ENCODE data around the gene TXNRD2.
"Not testable (repeated sequence)": the region's sequence is repeated elsewhere in the genome, so short reads cannot be mapped to it uniquely, and the experiment has no call there.

Gene TXNRD2

DNA sequence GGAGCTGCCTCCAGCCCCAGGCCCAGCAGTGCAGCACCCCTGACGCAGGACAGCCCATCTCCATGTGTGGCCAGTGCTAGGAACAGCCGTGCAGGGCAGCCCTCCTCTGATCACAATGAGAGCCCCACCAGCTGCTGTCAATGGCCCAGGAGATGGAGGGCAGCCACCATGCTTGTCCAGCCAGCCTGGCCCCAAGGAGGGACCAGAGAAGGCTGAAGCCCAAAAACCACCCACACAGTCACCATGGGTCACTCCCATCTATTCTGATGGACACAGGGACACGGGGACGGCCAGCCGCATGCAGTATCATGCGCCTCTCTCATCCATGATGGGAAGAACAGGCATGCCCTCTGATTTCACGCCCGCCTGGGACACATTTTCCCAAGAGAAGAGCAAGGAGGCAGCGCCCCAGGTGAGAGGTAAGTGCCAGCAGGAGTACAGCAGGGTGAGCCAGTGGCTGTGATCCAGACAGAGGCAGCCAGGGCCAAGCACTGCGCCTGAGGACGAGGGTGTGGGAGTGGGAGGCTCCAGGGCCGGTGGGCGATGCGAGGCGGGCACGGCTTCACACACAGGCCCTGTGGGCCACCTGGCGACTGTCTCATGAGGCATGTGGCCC lies 53.4 kb downstream of the TXNRD2 start:
- no peak for DNase-seq (ENCODE audit: low read depth)

DNA sequence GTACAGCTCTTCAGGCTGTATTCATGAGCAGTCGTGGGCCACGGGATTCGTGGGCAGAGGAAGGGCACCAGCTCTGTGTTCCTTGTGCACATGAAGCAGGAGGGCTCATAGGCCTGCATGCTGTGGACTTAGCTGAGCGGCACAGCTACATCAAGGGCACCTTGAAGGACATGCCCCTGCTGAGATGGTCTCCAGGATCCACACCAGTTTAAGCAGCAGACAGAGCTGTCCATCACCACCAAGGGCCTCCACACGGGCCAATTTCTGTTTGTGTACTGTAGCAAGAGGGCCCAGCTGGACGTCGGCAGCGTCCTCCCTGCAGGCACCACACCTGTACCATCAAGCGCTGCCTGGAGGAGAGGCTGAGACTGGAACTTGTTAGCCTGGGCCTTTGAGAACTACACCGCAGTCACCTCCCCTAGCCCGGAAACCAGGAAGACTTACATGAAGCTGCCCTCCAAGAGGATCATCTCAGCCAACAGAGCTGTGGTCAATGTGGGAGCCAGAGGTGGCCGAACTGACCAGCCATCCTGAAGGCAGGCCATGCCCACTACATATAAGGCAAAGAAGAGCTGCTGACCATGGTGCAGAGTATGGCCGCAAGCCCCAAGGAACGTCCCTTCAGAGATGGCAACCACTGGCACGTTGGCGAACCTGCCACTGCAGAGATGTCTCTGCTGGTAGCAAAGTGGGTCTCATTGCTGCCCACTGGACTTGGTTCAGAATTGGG lies 54.2 kb downstream of the TXNRD2 start:
- DNase-seq (ENCODE audit: low read depth): no peak

DNA sequence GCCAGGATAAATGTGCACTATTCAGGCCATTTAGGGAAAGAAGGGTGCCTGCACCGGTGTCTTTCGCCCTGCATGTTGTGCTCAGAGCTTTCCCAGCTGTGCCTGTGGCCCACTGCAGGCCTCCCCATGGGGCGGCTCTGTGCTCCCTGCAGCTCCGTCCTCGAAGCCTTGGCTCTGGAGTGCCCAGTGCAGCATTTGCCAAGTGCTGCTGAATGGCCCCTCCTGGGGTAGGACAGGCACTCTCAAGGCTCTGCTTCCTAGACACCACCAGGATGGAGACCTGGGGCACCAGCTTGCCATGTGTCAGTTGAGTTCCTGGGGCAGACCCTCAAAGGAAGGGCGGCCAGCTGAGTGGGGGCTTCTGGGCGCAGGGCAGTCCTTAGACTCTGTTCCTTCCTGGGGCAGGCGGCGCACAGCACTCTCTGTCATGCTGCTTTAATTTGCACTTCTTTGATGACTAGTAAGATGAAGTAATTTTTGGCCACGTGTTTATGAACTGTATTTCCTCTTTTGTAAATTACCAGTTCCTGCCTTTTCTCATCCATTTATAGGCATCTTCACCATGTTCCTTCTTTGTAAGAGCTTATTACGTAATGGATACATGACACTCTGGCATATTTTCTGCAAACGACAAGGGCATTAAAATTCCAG lies 54.9 kb downstream of the TXNRD2 start:
- no peak for DNase-seq (ENCODE audit: low read depth)

DNA sequence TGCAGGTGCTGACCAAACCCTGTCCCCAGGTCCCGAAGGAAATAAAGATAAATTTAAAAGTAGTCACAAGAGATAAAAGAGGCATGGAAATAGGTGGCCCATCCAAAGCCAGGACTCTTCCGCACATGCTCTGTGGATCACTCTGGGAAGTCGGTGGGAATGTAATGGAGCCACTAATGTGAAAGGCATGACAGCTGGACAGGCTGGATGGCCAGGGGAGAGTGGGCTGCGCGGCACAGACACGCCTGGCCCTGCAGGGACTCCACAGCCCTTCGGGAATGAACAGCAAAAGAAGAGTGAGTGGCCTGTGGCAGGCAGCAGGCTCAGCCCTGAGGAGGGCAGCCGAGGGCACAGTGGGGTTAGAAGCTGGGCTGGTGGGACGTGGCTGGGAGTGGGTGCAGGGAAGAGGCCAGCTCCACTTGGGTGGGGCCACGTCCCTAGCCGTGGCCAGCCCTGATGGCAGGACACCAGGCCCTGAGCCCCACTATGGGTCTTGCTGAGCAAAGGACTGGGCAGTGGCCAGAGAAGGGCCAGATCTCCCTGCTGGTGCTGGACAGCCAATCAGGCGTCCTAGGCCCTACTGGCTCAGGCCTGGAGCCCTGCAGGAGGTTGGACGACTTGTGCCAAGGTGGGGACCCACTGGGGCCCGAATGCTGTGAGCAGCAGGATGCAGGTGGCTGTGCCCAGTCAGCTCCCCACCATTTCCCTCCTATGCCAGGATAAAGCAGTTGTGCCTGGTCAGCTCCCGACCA lies 55.6 kb downstream of the TXNRD2 start:
- DNase-seq (ENCODE audit: low read depth): no peak

DNA sequence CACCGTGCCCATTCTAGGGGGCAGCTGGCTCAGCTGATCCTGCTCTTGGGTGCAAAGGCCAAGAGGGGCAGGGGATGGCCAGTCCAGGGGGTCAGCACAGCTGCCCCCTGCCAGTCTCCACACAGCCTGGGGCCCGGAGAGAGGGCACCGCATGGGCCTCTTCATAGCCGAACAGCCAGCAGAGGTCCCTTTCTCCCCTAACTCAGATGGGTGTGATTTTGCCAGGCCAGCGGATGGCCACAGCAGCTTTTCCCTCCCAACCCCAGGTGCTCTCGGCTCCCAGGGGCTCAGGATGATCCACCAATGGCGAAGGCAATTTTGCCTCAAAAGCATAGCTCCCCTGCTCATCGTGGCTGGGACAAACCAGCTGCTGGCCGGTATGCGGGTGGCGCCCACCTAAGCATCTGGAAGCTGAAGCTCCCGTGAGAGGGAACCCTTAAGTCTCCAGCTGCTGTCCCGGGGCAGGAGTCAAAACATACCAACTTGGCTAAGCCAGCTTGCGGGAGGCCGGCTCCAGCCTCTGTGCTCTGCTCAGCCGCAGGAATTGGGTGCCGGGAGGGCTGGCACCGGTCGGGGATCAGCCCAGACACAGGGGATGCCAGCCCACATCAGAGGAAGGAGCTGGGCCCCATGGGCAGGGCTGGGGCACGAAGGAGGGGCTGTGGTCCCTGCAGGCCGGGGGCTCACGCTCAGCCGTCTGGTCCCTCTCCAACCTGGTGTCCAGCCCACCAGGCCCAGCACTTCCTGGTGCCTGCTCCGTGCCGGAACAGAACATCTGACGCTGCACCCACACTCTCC lies 56.5 kb downstream of the TXNRD2 start:
- no peak for DNase-seq (ENCODE audit: low read depth)

DNA sequence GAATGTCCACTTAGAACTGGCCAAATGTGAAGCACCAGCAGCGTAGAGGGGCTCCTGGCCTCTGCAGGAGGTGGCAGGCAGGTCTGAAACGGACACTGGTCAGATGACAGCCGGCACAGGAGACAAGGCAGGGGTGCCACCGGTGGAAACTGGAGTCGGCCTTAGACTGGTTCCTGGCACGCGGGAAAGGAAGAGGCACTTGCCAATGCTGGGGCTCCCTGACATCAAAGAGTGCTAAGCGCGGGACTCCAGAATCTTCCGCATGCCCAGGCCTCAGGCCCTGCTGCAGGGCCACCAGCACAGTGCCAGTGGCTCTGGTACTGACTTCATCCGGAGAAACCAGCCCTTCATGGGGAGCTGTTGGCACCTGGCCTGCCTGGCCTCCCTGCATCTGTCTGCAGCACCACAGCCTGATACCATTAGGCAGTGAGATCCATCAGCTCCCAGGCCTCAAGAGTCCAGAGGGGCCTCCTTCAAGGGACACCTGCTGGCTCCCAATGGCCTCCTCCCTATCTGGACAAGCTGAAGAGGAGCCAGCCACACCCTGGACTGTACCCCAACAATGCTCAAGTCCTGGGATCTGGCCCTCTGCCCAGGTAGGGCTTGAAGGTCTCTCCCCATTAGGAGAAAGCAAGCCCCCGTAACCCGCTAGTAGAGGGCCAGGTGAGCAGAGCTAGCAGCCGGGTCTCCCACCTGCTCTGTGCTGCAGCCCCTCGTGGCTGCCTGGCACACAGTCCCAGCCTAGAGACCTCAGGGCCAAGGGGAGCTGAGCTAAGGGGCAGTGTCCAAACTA lies 57.3 kb downstream of the TXNRD2 start:
- no peak for DNase-seq (ENCODE audit: low read depth)

DNA sequence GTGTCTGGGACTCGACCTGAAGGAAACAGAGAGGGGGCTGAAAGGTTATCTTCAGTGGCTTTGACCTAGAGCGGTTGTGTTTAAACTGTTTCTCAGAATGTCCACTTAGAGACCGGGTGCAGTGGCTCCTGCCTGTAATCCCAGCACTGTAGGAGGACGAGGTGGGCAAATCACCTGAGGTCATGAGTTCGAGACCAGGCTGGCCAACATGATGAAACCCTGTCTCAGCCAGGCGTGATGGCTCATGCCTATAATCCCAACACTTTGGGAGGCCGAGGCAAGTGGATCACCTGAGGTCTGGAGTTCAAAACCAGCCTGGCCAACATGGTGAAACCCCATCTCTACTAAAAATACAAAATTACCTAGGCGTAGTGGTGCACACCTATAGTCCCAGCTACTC lies 58.2 kb downstream of the TXNRD2 start:
- DNase-seq (ENCODE audit: low read depth): not testable (repeated sequence)

DNA sequence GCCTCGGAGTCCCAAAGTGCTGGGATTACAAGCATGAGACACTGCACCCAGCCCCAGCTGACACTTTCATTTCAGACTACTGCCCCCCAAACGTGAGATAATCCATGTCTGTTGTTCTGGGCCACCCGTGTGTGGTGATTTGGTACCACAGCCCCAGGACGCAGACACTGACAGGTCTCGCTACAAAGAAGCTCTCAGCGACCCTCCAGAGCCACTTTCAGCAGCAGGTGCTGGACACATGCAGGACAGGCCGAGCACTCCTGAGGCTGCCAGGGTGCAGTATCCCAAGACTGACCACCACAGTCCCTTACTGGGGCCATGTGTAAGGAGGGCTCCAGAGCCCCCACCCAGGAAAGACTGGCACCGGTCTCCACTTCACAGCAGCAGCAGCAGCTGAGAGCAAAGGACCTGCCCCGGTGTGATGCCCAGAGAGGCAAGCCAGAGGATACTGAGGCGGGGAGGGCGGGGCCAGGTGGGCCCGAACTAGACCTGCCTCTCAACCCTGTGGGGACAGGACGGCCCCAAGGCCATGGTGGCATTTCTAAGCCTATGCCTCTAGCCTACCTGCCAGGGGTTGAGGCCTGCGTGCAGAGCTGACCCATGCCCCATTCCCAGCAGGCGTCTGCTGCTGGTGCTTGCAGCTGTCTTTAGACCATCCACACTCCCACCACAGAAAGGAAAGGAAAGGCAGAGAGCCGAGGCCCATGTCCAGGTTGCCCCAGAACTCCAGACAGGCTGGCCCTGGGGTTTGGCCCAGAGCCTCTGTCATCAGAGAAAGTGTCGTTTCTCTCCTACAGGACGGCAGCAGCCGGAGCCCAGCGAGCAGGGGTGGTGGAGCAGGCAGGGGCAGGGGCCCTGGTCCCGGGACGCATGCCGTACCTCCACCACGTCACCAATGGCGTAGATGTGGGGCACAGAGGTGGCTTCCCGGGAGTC lies 58.9 kb downstream of the TXNRD2 start:
- DNase-seq (ENCODE audit: low read depth): no peak

DNA sequence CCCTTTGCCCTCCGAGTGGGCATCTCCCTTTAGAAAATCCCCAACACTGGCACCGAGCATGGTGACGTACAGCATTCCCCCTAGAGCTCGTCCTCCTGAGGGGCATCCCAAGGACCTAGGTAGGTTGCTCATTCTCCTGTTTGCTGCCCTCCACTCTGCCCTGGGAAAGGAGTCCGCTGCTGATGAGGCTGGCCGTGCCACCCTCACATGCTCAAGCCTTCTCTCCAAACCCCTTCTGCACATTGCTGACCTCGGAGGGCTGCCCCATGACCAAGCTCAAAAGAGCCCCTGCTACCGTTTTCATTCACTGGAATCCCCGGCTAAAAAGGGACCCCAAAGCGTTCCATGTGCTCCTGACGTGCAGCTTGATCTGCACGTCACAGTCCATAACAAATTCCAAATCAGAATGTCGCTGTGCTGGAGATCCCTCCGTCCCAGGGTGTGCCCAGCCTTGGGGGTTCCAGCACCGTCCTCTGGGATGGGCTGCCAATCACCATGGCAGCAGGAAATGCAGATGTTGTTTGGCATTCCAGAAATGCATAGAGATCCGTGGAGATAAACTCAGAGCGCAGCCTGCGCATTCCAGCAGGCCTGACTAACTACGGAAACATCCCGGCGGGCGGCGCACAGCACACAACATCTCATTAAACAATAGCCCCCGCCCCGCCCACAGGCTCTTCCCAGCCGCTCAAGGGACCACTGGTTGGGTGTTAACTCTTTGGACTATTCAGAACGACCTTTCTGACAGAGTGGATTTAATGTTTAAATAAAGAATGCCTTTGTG lies 60.6 kb downstream of the TXNRD2 start:
- DNase-seq (ENCODE audit: low read depth): no peak

DNA sequence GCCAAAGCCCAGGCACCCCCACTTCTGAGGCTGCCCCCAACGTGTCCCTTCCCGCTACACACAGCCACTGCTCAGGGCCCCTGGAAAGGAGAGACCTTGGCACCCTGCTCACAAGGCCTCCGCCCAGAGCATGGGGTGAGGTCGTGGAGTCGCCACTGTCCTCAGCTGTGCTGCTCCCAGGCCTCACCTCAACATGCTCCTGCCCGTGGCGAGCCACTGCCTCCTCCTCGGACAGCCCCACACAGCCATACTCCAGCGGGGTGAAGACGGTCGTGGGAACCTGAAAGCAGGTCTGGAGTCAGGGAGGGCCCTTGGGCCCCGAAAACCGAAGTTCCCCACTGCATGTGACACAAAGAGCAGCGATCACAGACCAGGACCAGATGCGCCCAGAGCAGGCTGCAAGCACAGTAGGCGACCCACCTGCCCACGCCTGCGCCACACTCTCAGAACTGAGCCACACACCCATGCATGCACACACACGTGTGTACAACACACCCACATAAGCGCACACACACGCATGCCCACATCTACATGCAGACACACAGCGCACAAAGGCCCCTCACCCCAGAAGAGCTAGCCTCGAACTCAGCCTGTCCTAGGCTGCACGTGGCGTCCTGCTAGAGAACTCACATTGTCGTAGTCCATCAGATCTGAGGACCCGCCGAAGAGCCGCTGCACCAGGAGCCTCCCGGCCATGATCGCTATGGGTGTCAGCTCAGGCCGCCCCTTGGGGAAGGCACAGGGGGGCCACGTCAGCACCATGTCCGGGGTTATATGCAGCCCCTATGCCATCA lies 61.4 kb downstream of the TXNRD2 start:
- DNase-seq (ENCODE audit: low read depth): no peak

DNA sequence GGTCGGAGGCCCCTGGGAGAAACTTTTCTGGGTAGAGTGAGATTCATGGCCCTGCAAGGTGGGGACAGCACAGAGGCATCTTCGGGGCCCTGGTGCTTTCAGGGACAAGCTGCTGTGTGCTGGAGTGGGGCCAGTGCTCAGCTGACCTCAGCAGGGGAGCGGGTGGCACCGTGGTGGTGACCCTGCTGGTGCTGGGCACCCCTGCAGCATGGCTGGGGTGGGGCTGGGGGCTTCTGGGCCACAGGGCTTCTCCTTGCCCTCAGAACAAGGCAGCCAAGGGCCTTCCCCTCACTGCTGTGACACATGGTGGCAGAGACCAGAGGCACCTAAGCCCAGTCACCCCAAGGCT lies 62.0 kb downstream of the TXNRD2 start:
- DNase-seq (ENCODE audit: low read depth): no peak

DNA sequence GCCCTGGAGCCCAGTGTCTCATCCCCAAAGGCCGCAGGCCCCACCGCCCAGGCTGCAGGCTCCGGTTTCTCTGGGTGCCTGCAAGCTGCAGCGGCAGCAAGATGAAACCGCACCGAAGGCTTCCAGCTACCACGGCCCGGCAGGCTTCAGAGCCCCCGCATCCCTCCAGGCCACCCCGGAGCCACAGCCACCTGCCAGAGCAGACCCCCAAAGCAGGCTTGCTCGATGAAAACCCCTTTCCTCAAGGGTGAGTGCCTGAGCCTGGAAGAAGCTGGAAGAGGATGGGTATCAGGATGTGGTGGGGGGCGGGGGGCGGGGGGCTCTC lies 62.4 kb downstream of the TXNRD2 start:
- DNase-seq (ENCODE audit: low read depth): no peak

DNA sequence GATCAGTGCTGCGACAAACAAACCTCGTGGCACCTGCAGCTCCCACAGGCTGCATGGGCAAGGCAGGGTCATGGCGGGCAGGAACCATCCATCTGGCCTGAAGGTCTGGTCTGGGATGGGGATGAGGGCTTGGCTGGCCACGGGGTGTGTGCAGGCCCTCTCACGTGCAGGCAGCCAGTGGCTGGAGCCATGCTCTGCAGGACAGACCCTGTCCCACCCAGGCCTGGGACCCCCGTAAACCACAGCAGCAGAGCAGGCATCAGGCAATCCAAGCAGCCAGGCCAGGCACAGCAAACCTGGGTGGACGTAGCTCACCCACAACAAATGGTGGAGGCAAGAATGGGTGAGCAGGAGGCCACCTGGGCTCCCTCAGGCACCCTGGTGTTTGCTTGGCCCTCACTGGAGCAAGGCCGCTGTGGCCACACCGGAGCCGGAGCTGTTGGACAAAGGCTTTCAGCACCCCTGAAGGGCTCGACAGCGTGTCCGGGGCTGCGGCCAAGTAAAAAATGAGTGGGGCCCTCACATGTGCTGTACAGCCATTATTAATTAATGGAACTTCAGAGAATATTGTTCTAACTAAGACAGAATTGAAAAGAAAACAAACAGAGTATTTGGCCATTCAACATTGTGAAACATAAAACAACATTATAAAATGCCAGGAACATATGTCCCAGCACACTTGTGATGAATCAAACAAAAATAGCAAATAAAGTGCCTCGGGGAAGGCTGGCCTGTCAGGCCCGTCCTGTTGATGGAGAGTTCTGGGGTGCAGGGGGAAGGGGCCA lies 63.0 kb downstream of the TXNRD2 start:
- DNase-seq (ENCODE audit: low read depth): no peak

DNA sequence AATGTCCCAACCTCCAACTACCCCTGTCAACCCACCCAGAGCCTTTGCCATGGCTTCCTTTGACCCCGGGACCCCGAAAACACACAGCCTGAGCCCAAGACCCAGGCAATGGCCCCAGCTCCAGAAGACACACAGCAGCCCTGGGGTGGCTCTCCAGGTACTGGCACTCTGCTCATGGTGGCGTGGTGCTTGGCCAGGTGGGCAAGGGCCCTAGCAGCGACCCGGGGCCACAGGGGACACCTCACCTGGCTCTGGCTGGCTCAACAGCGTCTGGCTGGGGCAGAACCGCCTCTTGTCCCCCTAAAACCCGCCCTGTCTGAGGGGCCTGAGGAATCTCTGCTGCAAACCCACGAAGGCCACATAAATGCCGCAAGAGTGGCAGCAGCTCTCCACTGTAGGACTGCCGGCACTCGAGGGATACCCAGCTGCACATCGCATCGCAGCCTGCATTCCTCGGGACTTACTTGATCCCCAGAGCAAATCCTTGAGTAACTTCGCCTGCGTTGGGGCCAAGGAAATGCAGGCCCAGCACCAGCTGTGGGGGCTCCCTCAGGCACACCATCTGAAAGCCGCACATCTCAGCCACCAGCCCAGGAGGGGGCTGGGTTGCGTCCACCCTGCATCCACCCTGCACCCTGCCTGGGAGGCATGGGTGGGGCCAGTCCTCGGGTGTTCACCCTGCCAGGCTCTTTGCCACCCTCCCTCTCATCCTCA lies 63.8 kb downstream of the TXNRD2 start:
- DNase-seq (ENCODE audit: low read depth): no peak

DNA sequence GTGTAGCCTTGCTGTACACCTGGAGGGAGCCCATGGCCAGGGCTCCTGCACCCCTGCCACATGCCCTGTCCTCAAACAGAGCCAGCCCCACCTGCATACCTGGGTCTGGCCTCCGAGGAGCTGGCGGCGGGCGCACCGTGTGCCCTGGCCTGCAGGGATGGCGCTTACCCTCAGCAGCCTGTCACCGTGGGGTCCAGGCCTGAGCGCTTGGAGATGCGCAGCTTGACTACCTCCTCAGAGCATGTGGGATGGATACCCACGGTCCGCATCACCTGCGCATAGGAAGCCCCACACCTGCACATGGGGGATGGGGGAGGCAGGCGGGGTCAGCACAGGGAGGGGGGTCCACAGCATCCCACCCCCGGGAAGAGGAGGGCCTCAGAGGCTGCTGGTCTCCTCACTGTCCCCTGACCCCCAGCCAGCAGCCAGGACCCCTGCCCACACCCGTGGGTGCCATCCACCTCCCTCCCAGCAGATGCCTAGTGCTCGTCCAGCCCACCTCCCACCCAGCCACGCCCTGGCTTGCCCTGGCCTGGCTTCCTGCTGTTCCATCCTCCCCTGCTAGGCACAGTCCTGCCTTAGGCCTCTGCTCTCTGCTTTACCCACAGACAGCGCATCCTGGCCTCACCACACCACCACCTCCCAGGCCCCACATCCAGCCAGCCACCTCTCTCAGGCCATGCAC lies 64.5 kb downstream of the TXNRD2 start:
- DNase-seq (ENCODE audit: low read depth): no peak

DNA sequence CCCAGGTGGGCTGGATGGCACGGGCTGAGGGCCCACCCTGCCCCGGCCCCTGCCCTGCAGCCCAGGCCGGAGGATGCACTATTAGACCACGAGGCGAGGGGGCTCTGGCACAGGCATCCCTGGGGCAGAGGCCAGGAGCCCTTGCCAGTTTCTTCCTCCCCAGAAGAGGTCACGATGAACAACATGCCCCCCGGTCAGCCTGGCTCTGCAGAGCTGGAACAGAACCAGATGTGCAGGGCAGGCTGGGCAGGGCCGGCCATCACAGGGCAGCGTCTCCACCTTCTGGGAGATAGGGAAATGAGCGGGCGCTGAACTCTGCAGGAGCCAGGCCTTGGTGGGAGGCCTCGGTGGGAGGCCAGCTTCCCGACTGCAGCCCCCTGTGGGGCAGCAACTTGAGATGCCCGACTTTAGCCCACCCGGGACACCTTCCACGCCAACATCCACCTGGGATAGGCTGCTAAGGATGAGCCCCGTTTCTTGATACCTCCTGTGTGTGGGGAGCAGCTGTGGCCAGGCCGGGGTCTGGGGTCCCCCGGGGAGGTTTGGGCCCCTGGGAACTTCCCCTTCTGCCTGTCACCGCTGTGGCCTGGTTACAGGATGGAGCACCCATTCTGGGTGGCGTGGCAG lies 65.2 kb downstream of the TXNRD2 start:
- DNase-seq (ENCODE audit: low read depth): no peak
